GM23248 (cell line): ENCODE results near the gene SIVA1.

Source experiments
- EZH2 ChIP-seq: fragments of 200-600 bp; sonication (generic); IDR thresholded peaks from 2 replicates; pipeline ENCODE4 v1.6.1; 2018; ENCODE audit warnings: antibody characterized with exemption, mild to moderate bottlenecking; ENCODE audit not compliant: insufficient read depth, poor library complexity, severe bottlenecking
- EZH2phosphoT487 ChIP-seq: fragments of 200-600 bp; sonication (generic); IDR thresholded peaks from 2 replicates; pipeline ENCODE4 v1.6.1; 2018; ENCODE audit warnings: antibody characterized with exemption, moderate library complexity, mild to moderate bottlenecking, low read depth; ENCODE audit not compliant: insufficient read depth

GRCh38 chr14:104780513-104781030 is 27.6 kb downstream of the SIVA1 start:
- TF ChIP-seq EZH2 (no peak), EZH2phosphoT487 (no peak)
